Testis (tissue), 3 donors: ENCODE results near the gene ANTXR2. TPM values are rescaled to one million over a fixed set of nuclear protein-coding genes. Genes with fewer than 3 reads are reported as not detected.
"Not testable (repeated sequence)": the region's sequence is repeated elsewhere in the genome, so short reads cannot be mapped to it uniquely, and the experiment has no call there.

Experiments used
- DNase-seq: peaks from one replicate; pipeline ENCODE4 v3.0.0-alpha.2; 2019
- H3K27ac ChIP-seq, 2 donors: fragments of 200-600 bp; sonication (generic); one replicate each; pipeline ENCODE4 v1.5.1; 2019
- H3K27me3 ChIP-seq: fragments of 200-600 bp; sonication (generic); one replicate; pipeline ENCODE4 v1.5.1; 2019
- H3K36me3 ChIP-seq: fragments of 200-600 bp; sonication (generic); one replicate; pipeline ENCODE4 v1.5.1; 2017; ENCODE audit warnings: low read depth; ENCODE audit errors: missing control alignments
- H3K4me1 ChIP-seq: fragments of 200-600 bp; sonication (generic); one replicate; pipeline ENCODE4 v1.5.1; 2019
- H3K4me3 ChIP-seq, 2 donors: fragments of 200-600 bp; sonication (generic); one replicate each; pipeline ENCODE4 v1.5.1; 2017 to 2019
- H3K9me3 ChIP-seq: fragments of 200-600 bp; sonication (generic); one replicate; pipeline ENCODE4 v1.5.1; 2017
- CTCF ChIP-seq, 3 experiments: fragments of 450-650 bp in 2 of 3; fragments of 200-600 bp in 1 of 3; sonication (generic) in 1 of 3; IDR thresholded peaks; one replicate each; pipeline ENCODE4 v1.5.1; 2016 to 2019; ENCODE audit warnings: antibody characterized with exemption in 3 of 3, mild to moderate bottlenecking in 2 of 3, moderate library complexity in 1 of 3
- POLR2A ChIP-seq: fragments of 450-650 bp; IDR thresholded peaks from one replicate; pipeline ENCODE4 v1.6.1; 2017; ENCODE audit warnings: antibody characterized with exemption, mild to moderate bottlenecking, moderate library complexity
- WGBS, 2 donors: methylation state at CpG; one replicate each; pipeline ENCODE4 v1.1.5; 2018; 5-methylcytosine and 5-hydroxymethylcytosine counted together
- intact Hi-C: fragments of 100-400 bp; cut with DNase I; formaldehyde crosslinking; loops from one replicate; pipeline ENCODE4 v1.15.1; 2023; ENCODE audit warnings: low total_unique reads
- polyA plus RNA-seq: library from polyadenylated mRNA; stranded (reverse); fragments of 350-450 nt; fragmentation: Illumina TruSeq; extraction: RNeasy Lipid Tissue Mini Kit (QIAGEN cat#74804); gene quantifications from one replicate; pipeline ENCODE4 v1.2.3, GENCODE V29; 2014; ENCODE audit warnings: low read depth, low replicate concordance; ENCODE audit not compliant: insufficient read depth
- total RNA-seq, 2 donors: library from RNA; depleted of rRNA; stranded (reverse); fragments of >200 nt; gene quantifications; one replicate each; pipeline ENCODE4 v1.2.3, GENCODE V29; 2016

The ANTXR2 gene
- total and polyA plus RNA-seq, 3 donors from 2014 or later = 23.8 to 30.8 (median 30.4) TPM

DNA sequence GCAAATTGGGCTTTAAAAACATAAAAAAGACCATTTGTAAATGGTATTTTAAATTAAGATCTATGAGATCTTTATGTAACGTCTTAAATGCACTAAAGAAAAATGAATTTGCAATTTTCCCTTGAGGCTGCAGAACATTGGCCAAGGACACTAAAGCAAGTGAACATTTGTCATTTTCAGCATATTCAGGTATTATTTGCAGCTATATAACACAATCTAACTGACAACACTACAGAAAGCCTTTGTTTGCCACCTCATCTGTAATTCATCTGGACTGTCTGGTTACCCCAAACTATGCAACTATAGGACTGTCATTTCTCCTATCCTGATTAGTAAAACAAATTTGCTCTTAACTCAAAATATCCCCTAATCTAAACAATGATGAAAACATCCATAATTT, 74.8 kb downstream of the ANTXR2 start:
- H3K27me3 ChIP-seq = no peaks in the 10 kb centered on the region
- no peaks in the 10 kb centered on the region for H3K4me1 ChIP-seq
- TF ChIP-seq CTCF (IDR thresholded peaks at IDR 0.05) (no peak), POLR2A (no peak)

GRCh38 chr4:79996851-79997250, 76.2 kb downstream of the ANTXR2 start:
- Histone ChIP-seq H3K4me3 (no peak overlapping the region), H3K4me1 (no peaks in the 10 kb centered on the region), H3K9me3 (no peaks in the 10 kb centered on the region), H3K36me3 (no peaks in the 10 kb centered on the region), H3K27ac (no peak overlapping the region), H3K27me3 (no peaks in the 10 kb centered on the region)
- TF ChIP-seq CTCF (IDR thresholded peaks at IDR 0.05) = no peak
- no peak for TF ChIP-seq POLR2A
- intact Hi-C loops = no loop called here
- WGBS, 2 donors = 60 to 66% methylated on average over 2 of the region's 2 CpGs
- DNase-seq = no peak

More for the DNA sequence above, 74.8 kb downstream of the ANTXR2 start:
- no peaks in the 10 kb centered on the region for H3K36me3 ChIP-seq
- no peak overlapping the region for H3K4me3 ChIP-seq
- no peaks in the 10 kb centered on the region for H3K9me3 ChIP-seq
- no peak overlapping the region for H3K27ac ChIP-seq
- intact Hi-C loops = no loop called here
- no peak for DNase-seq
- 82 to 89% methylated on average over 1 of the region's 1 CpG for WGBS, 2 donors

- no peaks in the 10 kb centered on the region for H3K9me3 ChIP-seq
- no peaks in the 10 kb centered on the region for H3K36me3 ChIP-seq
- H3K4me3 ChIP-seq = no peak overlapping the region
- H3K4me1 ChIP-seq = no peaks in the 10 kb centered on the region
- TF ChIP-seq CTCF (IDR thresholded peaks at IDR 0.05) (no peak), POLR2A (no peak)
- no peaks in the 10 kb centered on the region for H3K27me3 ChIP-seq
- 49 to 67% methylated on average over 2 of the region's 2 CpGs for WGBS, 2 donors
- H3K27ac ChIP-seq = no peak overlapping the region
- no peak for DNase-seq
- intact Hi-C loops = no loop called here
Measured at GRCh38 chr4:79993476-79993875, 79.6 kb downstream of the ANTXR2 start.

DNA sequence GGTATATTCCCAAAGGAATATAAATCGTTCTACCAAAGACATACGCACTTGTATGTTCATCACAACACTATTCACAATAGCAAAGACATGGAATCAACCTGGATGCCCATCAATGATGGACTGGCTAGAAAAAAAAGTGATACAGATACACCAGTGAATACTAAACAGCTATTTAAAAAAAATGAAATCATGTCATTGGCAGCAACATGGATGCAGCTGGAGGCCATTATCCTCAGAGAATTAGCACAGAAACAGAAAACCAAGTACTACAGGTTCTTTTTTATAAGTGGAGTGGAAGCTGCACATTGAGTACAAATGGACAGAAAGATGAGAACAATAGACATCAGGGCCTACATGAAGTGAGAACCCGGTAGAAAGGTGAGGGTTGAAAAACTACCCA, 81.4 kb downstream of the ANTXR2 start:
- H3K27ac ChIP-seq = no peak overlapping the region
- H3K4me1 ChIP-seq = no peaks in the 10 kb centered on the region
- H3K9me3 ChIP-seq = no peaks in the 10 kb centered on the region
- WGBS, 2 donors = 92 to 93% methylated on average over 3 of the region's 3 CpGs
- H3K4me3 ChIP-seq = no peak overlapping the region
- H3K27me3 ChIP-seq = no peaks in the 10 kb centered on the region
- no peak for TF ChIP-seq POLR2A
- no peak for TF ChIP-seq CTCF (IDR thresholded peaks at IDR 0.05)
- no peaks in the 10 kb centered on the region for H3K36me3 ChIP-seq
- intact Hi-C loops = no loop called here
- DNase-seq = no peak

DNA sequence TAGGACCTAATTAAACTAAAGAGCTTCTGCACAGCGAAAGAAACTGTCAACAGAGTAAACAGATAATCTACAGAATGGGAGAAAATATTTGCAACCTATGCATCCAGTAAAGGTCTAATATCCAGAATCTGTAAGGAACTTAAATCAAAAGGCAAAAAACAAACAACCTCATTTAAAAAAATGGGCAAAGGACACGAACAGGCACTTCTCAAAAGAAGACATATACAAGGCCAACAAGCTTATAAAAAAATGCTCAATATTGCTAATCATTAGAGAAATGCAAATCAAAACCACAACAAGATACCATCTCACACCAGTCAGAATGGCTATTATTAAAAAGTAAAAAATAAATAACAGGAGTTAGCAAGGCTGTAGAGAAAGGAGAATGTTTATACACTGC, 81.9 kb downstream of the ANTXR2 start:
- H3K27me3 ChIP-seq, H3K9me3 ChIP-seq, intact Hi-C loops, H3K27ac ChIP-seq, DNase-seq, H3K4me3 ChIP-seq, H3K4me1 ChIP-seq, H3K36me3 ChIP-seq: not testable (repeated sequence)
- 94 to 95% methylated on average over 2 of the region's 2 CpGs for WGBS, 2 donors
